Ammon's horn (tissue), 1 donor: Measurements from ENCODE around the gene CNTFR.

Source experiments
- DNase-seq: peaks from one replicate; pipeline ENCODE4 v3.0.0-alpha.2; 2016; ENCODE audit warnings: low spot score

The CNTFR gene

DNA sequence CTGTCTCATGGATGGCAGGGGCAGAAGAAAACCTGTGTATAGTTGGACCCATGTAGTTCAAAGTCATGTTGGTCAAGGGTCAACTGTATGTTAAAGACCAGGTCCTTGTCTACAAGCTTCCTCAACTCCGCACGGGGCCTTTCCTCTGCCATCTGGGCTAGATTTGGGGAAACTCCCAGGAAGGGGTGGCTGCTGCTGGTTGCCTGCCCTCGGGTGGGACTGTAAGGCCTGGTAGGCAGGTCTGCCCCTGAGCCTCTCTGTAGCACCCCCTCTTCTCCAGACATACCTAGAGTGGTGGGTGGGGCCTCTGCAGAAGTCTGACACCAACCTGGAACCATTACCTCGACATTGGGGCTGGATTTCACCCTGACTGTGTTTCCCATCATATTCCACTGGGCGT is 82.0 kb downstream of the CNTFR start:
- DNase-seq, result no peak

DNA sequence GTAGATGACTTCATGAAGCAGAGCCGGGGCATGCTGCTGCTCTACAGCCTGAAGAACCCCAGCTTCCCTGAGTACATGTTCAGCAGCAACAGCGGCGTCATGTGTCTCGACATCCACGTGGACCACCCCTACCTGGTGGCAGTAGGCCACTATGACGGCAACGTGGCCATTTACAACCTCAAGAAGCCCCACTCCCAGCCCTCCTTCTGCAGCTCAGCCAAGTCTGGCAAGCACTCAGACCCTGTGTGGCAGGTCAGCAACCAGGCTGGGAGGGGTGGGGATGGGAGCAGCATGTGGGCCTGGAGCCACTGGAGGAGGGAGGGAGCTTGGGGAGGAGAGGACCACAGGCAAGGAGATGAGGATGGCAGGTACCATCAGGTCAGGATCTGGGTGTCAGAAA is 82.9 kb downstream of the CNTFR start:
- no peak for DNase-seq

DNA sequence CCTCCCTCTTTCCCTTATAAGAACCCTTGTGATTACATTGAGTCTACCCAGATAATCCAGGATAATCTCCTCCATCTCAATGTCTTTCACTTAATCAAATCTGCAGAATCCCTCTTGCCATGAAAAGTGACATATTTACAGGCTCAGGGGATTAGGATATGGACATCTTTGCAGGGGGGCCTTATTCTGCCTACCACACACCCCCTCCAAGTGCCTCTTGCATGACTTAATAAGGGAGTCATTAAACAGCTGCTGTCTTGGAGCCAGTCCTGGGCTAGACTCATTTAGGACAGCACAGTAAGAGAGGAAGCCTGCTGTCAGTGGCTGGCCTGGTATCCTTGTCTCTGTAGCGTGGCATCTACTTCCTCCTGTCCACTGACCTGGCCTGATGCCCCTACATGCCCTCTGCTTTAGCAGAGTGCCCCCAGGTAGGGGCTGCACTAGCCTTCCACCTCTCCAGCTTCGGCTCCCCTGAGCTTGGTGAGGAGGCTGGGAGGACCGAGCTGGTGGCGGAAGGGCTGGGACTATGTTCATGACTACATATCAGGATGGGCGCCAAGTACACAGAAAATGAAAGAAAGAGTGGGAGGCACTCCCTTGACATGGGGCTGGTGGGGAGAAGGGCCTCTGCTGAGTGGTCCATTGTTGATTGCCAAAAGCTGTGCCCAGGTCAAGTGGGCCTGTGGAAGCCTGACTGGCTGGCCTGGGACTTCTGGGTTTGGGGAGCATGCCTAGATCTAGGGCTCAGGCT is 84.0 kb downstream of the CNTFR start:
- DNase-seq, result no peak

DNA sequence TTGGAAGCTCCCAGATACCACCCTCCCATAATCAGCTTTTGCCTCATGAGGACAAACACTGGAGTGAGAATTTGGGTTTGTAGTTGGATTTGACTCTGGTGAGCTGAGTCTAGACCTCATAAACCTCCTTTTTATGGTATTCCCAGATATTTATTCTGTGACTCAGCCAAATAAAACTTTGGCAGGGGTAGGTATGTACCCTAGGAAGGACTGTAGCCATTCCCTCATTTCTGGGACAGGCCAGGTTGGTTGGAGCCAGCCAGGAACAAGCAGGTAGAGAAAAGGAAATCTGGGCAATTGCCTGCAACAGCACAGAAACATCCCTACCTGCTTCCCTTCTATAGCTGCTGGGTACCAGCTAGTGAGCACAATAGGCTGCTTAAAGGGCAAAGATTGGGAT is 86.1 kb downstream of the CNTFR start:
- no peak for DNase-seq

DNA sequence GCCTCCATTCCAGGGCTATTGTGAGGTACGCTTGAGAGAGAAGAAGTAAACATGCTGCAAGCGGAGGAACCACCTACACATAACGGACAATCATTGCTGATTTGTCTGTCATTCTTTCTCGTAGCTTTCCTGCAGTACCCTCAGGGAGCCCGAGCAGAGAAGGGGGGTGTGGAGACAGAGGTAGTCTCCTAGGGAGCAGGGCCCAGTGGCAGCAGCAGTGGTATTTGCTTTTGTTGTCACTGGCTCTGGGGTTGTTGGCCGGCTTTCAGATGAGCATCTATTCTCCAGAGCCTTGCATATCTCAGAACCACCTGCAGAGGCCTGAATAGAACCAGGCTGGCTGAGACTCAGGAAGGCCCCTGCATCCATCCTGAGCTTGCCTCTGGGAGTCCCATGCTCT is 86.6 kb downstream of the CNTFR start:
- peak; percentile 40 for DNase-seq

DNA sequence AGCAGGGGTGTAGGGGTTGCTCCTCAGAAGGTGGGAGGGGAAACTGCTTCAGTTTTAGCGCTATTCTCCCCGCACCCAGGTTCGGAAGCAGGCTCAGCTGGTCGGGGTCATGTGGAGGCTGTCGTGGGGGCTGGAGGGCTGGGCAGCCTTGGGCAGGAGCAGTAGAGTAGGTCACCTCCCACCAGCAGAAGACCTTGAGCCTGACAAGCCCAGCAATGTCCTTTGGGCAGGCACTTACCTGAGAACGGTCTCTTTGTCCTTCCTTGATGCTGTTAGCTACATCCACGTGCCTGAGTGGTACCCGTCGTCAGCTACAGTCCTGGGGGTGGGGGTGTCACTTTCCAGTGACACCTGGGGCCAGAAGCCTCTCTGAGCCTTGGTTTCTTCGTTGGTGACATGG is 87.1 kb downstream of the CNTFR start:
- DNase-seq, result no peak

DNA sequence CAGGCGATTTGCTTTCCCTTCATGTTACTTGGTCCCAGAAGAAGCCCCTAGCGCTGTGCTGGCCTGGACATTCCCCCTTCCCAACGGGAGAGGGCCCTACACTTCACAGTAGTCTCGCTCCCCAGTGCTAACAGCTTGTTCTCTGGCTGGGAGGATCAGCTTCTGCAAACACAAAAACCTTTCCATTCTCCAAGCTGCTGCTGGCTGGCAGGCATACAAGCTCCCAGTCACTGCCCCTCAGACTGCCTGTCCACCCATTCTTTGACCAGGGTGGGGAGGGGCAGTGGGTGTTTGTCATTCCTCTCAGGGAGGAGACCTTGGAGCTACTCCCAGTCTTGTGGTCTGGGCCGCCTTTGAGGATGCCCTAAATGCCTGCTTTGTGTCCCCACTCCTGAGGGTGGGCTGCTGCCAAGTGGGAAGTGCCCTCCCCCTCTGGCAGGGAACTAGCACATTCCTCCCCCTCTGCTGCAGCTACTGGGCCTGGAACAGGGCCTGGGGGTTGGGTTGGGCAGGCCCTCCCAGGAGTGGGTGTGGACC is 87.6 kb downstream of the CNTFR start:
- DNase-seq, result peak; percentile 99
